Measurements from ENCODE around the gene DNASE1L3.
"Not testable (repeated sequence)": the region's sequence is repeated elsewhere in the genome, so short reads cannot be mapped to it uniquely, and the experiment has no call there.

Gene DNASE1L3

DNA sequence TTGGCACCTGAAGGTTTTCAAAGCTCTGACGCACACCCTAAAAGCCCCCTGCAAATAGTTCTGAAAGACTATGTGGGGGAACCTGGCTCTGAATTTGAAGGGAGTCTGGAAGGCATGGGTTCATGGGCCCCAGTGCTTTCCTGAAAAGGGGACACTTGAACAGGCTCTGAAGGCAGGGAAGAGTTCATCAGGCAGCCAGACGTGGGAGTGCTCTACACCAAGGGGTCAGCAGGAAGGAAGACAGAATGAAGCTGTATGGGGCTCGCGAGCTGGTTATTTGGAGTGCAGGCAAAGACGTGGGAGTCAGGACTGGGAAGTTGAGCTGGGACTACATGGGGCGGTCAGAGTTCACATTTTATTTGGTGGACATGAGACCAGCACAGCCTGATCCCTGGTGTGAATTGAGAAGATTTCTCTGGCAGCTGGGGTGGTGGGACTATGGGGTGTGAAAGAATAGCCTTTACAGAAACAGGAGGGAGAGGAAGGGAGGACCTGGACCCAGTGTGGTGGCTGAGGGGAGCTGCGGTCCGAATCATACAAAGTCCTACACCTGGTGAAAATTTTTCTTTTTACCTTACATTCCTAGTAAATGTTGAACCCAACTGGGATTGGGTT is 39.4 kb upstream of the DNASE1L3 start:
- TF ChIP-seq, protein P1, sequence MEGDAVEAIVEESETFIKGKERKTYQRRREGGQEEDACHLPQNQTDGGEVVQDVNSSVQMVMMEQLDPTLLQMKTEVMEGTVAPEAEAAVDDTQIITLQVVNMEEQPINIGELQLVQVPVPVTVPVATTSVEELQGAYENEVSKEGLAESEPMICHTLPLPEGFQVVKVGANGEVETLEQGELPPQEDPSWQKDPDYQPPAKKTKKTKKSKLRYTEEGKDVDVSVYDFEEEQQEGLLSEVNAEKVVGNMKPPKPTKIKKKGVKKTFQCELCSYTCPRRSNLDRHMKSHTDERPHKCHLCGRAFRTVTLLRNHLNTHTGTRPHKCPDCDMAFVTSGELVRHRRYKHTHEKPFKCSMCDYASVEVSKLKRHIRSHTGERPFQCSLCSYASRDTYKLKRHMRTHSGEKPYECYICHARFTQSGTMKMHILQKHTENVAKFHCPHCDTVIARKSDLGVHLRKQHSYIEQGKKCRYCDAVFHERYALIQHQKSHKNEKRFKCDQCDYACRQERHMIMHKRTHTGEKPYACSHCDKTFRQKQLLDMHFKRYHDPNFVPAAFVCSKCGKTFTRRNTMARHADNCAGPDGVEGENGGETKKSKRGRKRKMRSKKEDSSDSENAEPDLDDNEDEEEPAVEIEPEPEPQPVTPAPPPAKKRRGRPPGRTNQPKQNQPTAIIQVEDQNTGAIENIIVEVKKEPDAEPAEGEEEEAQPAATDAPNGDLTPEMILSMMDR (IDR thresholded peaks at IDR 0.05; ENCODE audit: extremely low read depth, missing control alignments) = no peak
- no peak for DNase-seq (ENCODE audit: low spot score)

DNA sequence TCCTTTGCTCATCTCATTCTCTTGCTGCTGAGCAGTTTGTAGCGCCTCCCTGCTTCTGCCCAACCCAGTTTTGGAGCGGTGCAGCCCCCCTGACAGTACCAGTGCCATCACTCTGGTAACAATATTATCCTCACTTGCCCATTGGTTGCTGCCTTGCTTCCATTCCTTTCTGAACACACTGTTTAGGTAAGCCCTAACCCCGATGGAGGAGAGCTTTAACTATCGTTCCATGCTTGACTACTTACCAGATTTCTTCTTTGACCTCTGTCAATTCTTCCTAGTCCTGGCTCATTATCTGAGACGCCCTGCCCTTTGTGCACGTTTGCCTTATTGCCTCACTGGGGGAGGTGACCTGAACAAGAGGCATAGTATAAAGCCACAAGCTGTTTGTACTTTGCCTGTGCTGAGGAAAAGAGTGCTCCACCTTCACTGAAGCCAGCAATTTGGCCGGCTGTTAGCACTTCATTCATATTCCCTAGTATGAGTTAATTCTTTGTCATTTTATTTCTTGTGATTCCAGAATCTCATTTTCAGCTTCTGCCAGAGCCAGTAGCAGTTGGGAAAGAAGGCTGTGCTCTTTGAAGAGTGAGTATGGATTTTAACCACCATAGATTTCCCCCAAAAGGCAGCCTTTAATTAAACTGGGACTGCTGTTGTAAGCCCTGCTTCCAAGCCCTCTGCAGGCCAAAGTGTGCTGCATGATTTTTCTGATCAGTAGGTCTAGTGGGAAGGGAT is 38.8 kb upstream of the DNASE1L3 start:
- no peak for DNase-seq (ENCODE audit: low spot score)
- TF ChIP-seq, protein P1 (IDR thresholded peaks at IDR 0.05; ENCODE audit: extremely low read depth, missing control alignments) = no peak

DNA sequence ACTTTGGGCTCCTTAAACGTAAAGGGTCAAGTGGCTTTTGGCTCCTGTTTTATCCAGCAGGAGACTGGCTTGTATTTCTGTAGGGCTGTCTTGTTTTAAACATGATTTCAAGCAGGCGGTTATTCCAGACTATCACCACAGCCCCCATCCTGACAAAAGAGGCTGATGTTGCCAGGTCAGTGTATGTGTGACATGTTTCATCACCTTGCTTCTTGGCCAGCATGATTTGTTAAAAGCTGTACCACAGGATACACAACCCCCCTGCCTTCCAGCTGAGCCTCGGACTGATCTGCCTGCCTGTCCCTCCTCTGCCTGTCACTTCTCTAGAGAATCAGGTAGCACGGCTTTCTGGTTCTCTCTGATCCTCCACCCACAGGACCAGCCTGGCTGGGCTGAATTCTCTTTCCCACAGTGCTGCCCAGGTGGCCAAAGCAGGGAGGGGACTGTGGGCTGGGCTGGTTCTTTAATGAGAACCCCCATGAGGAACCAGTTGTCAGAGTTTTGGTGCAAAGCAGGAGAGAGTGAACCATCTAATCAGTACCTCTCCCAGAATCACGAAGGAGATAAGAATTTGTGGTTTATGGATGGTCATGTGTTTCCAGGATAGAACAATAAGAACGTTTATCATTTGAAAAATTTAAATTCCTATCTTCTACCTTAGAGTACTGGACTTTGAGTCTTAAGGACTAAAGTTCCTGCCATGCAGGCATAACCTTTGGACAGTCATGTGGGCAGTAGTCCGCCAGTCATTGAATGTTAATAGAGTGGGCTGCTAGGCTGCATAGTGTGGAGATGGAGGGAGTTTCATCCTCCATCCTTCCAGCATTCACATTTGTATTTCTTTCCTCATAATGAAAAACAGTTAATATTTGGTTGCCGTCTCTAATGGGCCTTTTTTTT is 35.6 kb upstream of the DNASE1L3 start:
- no peak for DNase-seq (ENCODE audit: low spot score)
- TF ChIP-seq, protein P1 (IDR thresholded peaks at IDR 0.05; ENCODE audit: extremely low read depth, missing control alignments) = no peak

DNA sequence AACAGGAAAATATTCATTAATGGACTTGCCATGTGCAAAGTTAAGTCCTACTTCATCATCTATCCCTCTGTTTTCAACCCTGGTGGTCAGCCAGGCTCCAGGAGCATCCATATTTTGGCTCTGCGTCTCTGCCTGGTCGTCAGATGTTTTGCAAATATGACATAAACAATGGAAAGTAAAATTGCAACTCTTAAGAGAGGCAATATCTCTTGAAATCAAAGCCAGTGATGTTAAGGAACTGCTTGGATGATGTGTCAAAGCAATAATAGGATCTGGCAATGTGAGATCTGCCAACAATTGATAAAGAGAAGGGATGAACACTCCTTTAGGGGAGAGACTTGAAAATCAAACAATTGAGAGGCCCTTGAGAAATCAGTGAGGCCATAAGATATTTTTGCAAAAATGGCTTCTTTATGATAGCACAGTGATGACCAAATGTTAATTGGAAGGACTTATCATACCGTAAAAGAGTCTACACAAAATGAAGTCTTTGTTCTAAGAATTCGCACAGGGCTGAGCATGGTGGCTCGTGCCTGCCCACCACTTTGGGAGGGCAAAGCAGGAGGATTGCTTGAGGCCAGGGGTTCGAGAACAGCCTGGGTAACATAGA is 33.3 kb upstream of the DNASE1L3 start:
- TF ChIP-seq, protein P1 (IDR thresholded peaks at IDR 0.05; ENCODE audit: extremely low read depth, missing control alignments) = no peak
- DNase-seq (ENCODE audit: low spot score) = no peak

DNA sequence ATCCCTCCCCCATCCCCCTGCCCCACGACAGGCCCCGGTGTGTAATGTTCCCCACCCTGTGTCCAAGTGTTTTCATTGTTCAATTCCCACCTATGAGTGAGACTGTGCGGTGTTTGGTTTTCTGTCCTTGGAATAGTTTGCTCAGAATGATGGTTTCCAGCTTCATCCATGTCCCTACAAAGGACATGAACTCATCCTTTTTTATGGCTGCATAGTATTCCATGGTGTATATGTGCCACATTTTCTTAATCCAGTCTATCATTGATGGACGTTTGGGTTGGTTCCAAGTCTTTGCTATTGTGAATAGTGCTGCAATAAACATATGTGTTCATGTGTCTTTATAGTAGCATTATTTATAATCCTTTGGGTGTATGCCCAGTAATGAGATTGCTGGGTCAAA is 32.1 kb upstream of the DNASE1L3 start:
- DNase-seq (ENCODE audit: low spot score) = not testable (repeated sequence)

DNA sequence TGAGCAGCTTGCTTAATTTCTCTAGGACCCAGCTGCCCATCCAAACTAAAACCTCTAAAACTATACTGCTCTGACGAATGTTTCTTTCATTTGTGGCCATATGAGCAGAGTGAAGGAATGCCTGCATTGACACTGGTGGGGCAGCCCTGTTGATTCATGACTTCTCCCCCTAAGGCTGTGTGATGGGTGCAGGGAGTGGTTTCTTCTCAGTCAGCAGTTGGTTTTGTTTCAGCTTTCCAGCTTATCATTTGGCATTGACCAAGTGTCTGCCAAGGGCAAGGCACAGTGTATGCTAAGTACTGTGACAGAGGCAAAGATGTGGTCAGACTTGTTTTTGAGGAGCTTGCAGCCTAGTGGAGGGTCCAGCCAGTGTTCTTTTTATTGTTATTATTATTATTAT is 31.6 kb upstream of the DNASE1L3 start:
- no peak for DNase-seq (ENCODE audit: low spot score)
- TF ChIP-seq, protein P1 (IDR thresholded peaks at IDR 0.05; ENCODE audit: extremely low read depth, missing control alignments) = no peak

DNA sequence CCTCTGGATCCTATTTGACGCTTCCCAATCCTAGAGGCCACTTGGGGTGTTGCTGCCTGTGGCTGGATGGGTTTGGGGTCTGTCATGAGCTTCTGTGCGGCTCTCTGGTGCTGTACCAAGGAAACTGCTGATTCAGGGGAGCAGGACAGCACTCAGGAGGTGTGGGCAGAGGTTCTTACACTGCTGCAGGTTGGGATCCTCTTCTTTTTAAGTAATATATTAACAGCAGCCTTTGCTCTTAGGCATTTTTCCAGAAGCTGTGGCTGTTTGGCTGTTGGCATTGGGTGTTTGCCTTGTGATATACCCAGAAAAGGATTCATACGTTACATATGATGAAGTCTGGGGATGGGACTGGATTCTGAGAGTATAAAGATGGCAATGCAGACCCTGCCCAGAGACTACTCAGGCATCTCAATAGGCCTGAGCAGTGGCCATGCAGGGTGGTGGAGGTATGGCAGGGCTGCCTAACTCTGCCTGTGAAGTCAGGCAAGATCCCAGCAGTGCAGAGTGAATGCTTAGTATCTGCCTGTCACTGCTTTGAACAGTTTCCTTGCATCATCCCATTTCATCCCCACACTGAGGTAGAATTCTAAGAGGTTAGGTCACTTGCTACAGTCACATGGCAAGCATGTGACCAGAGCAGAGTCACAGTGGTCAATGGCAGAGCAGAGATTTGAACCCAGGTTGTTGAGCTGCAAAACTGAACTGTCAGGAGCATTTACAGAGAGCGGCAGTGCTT is 30.7 kb upstream of the DNASE1L3 start:
- TF ChIP-seq, protein P1 (IDR thresholded peaks at IDR 0.05; ENCODE audit: extremely low read depth, missing control alignments) = no peak
- DNase-seq (ENCODE audit: low spot score) = no peak

All from GM20000 (cell line).